Neural progenitor cell (in vitro differentiated cells): ENCODE results near the gene COP1. TPM values are rescaled to one million over a fixed set of nuclear protein-coding genes. Genes with fewer than 3 reads are reported as not detected.

Experiments used
- DNase-seq: peaks from one replicate; pipeline ENCODE4 v3.0.0-alpha.2; 2016; ENCODE audit warnings: low spot score
- H2AFZ ChIP-seq: fragments of 200-600 bp; sonication (generic); replicated peaks from 2 replicates; pipeline ENCODE4 v1.6.1; 2016; ENCODE audit warnings: antibody characterized with exemption
- H3F3A ChIP-seq: fragments of 200-600 bp; sonication (generic); 2 replicates; pipeline ENCODE4 v1.6.1; 2016; ENCODE audit warnings: antibody characterized with exemption, low read depth
- H3K27ac ChIP-seq: fragments of 200-600 bp; sonication (generic); 2 replicates; pipeline ENCODE4 v1.5.1; 2016; ENCODE audit warnings: mild to moderate bottlenecking
- H3K27me3 ChIP-seq: fragments of 200-600 bp; sonication (generic); 2 replicates; pipeline ENCODE4 v1.6.1; 2016; ENCODE audit warnings: mild to moderate bottlenecking, moderate library complexity
- H3K36me3 ChIP-seq: fragments of 200-600 bp; sonication (generic); 2 replicates; pipeline ENCODE4 v1.5.1; 2016
- H3K4me1 ChIP-seq: fragments of 200-600 bp; sonication (generic); 2 replicates; pipeline ENCODE4 v1.6.1; 2016; ENCODE audit warnings: mixed run types
- H3K4me2 ChIP-seq: fragments of 200-600 bp; sonication (generic); 2 replicates; pipeline ENCODE4 v1.6.1; 2016
- H3K4me3 ChIP-seq: fragments of 200-600 bp; sonication (generic); 2 replicates; pipeline ENCODE4 v1.5.1; 2016
- H3K79me2 ChIP-seq: fragments of 200-600 bp; sonication (generic); 2 replicates; pipeline ENCODE4 v1.6.1; 2016; ENCODE audit warnings: low read depth
- H3K9ac ChIP-seq: fragments of 200-600 bp; sonication (generic); 2 replicates; pipeline ENCODE4 v1.6.1; 2016
- H3K9me3 ChIP-seq: fragments of 200-600 bp; sonication (generic); 2 replicates; pipeline ENCODE4 v1.5.1; 2016; ENCODE audit warnings: low read depth
- H4K20me1 ChIP-seq: fragments of 200-600 bp; sonication (generic); 2 replicates; pipeline ENCODE4 v1.6.1; 2016; ENCODE audit warnings: low read depth
- H3K27ac Mint-ChIP-seq: 3 replicates; pipeline ENCODE4 v1.8.0; 2021; ENCODE audit warnings: mixed read lengths
- H3K27me3 Mint-ChIP-seq: 2 replicates; pipeline ENCODE4 v1.8.0; 2022; ENCODE audit warnings: low read depth, mild to moderate bottlenecking, inconsistent platforms, moderate library complexity, mixed read lengths; ENCODE audit not compliant: insufficient read depth
- H3K36me3 Mint-ChIP-seq: 3 replicates; pipeline ENCODE4 v1.8.0; 2021; ENCODE audit warnings: mixed read lengths
- H3K4me1 Mint-ChIP-seq: 3 replicates; pipeline ENCODE4 v1.8.0; 2021; ENCODE audit warnings: mixed read lengths
- H3K4me3 Mint-ChIP-seq: 3 replicates; pipeline ENCODE4 v1.8.0; 2021; ENCODE audit warnings: mild to moderate bottlenecking, moderate library complexity, mixed read lengths
- H3K9me3 Mint-ChIP-seq: 3 replicates; pipeline ENCODE4 v1.8.0; 2020; ENCODE audit warnings: mixed read lengths
- EZH2 ChIP-seq: fragments of 200-600 bp; sonication (generic); IDR thresholded peaks from 2 replicates; pipeline ENCODE4 v1.6.1; 2017; ENCODE audit warnings: antibody characterized with exemption, mild to moderate bottlenecking, moderate library complexity
- EZH2phosphoT487 ChIP-seq: fragments of 200-600 bp; sonication (generic); IDR thresholded peaks from 2 replicates; pipeline ENCODE4 v1.6.1; 2017; ENCODE audit warnings: antibody characterized with exemption
- total RNA-seq: library from RNA; depleted of rRNA; stranded (reverse); fragments of >200 nt; gene quantifications from 2 replicates; pipeline ENCODE4 v1.2.3, GENCODE V29; 2015; ENCODE audit warnings: low replicate concordance
- TF ChIP-seq, protein P1 (sequence below): fragments of 200-600 bp; sonication (generic); IDR thresholded peaks from 2 replicates; pipeline ENCODE4 v1.5.1; 2017; ENCODE audit warnings: antibody characterized with exemption, mild to moderate bottlenecking

Gene COP1
- total RNA-seq, 1 donor from 2014 or later: 98.5 TPM

DNA sequence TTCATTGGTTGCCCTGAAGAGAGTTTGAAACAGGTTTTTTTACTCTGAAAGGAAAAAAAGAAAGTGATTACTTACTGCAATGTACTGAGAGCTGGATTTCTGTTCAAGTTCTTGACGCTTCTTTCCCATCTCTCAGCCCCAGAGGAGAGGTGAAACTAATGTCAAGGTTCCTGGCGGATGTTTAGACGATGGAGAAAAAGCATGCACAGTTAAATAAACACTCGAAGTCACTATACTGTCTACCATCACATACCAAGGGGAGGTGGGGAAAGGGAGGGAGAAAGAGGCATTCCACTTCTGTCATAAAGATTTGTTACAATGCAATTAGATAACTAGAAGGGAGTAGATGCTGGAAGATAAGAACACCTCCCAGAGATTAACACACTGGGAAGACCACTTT lies 286.7 kb downstream of the COP1 start:
- Mint-ChIP-seq H3K27ac (no peak overlapping the region), H3K4me1 (peaks cover 16% of the 10 kb centered on the region), H3K27me3 (no peaks in the 10 kb centered on the region), H3K36me3 (peaks cover 23% of the 10 kb centered on the region), H3K9me3 (no peaks in the 10 kb centered on the region), H3K4me3 (no peak overlapping the region)
- H4K20me1 ChIP-seq: no peaks in the 10 kb centered on the region
- H3K9me3 ChIP-seq: no peaks in the 10 kb centered on the region
- no peak overlapping the region for H3K4me2 ChIP-seq
- H3K79me2 ChIP-seq: no peaks in the 10 kb centered on the region
- H3K9ac ChIP-seq: no peak overlapping the region
- peaks cover 7% of the 10 kb centered on the region for H3F3A ChIP-seq
- TF ChIP-seq EZH2 (no peak), EZH2phosphoT487 (no peak)
- TF ChIP-seq, protein P1, sequence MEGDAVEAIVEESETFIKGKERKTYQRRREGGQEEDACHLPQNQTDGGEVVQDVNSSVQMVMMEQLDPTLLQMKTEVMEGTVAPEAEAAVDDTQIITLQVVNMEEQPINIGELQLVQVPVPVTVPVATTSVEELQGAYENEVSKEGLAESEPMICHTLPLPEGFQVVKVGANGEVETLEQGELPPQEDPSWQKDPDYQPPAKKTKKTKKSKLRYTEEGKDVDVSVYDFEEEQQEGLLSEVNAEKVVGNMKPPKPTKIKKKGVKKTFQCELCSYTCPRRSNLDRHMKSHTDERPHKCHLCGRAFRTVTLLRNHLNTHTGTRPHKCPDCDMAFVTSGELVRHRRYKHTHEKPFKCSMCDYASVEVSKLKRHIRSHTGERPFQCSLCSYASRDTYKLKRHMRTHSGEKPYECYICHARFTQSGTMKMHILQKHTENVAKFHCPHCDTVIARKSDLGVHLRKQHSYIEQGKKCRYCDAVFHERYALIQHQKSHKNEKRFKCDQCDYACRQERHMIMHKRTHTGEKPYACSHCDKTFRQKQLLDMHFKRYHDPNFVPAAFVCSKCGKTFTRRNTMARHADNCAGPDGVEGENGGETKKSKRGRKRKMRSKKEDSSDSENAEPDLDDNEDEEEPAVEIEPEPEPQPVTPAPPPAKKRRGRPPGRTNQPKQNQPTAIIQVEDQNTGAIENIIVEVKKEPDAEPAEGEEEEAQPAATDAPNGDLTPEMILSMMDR: no peak
- peaks cover 12% of the 10 kb centered on the region for H3K4me1 ChIP-seq
- H3K27me3 ChIP-seq: no peaks in the 10 kb centered on the region
- H3K4me3 ChIP-seq: no peak overlapping the region
- H3K36me3 ChIP-seq: no peaks in the 10 kb centered on the region
- H2AFZ ChIP-seq: no peak overlapping the region
- no peak for DNase-seq
- no peak overlapping the region for H3K27ac ChIP-seq

- no peaks in the 10 kb centered on the region for H3K9me3 Mint-ChIP-seq
- H3K27ac Mint-ChIP-seq: no peak overlapping the region
- Histone ChIP-seq H2AFZ (no peak overlapping the region), H3K9me3 (no peaks in the 10 kb centered on the region), H3K4me3 (no peak overlapping the region), H3K27ac (no peak overlapping the region), H3K79me2 (no peaks in the 10 kb centered on the region), H3K27me3 (no peaks in the 10 kb centered on the region), H3K36me3 (no peaks in the 10 kb centered on the region), H3F3A (peaks cover 4% of the 10 kb centered on the region), H3K4me1 (peaks cover 12% of the 10 kb centered on the region), H3K9ac (no peak overlapping the region), H3K4me2 (no peak overlapping the region), H4K20me1 (no peaks in the 10 kb centered on the region)
- H3K36me3 Mint-ChIP-seq: peaks cover 19% of the 10 kb centered on the region
- DNase-seq: no peak
- H3K4me3 Mint-ChIP-seq: no peak overlapping the region
- H3K4me1 Mint-ChIP-seq: peaks cover 16% of the 10 kb centered on the region
- H3K27me3 Mint-ChIP-seq: no peaks in the 10 kb centered on the region
- TF ChIP-seq, protein P1: no peak
- no peak for TF ChIP-seq EZH2
- TF ChIP-seq EZH2phosphoT487: no peak
These were observed 288.1 kb downstream of the COP1 start for GRCh38 chr1:175919001-175919400.

DNA sequence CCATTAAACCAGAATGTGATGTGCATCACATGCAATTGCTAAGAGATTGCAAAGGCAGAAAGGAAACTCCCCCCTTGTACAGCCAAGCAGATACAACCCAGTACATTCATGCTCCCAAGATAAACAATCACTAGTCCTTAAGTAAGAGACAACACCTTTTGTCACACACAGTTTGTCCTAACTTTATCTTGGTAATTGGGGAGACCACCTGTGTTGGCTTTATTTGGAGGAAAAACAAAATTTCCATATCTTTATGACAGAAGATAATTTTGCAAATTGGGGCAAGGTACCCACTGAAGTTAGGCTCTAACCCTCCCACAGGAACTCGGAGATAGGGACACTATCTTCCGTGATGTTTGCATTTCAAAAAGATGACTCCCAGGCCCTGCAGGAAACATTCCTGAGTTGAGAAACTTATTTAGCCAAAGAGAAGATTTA lies 288.7 kb downstream of the COP1 start:
- Histone ChIP-seq H3K9me3 (no peaks in the 10 kb centered on the region), H3K79me2 (no peaks in the 10 kb centered on the region), H3K27me3 (no peaks in the 10 kb centered on the region), H3K4me3 (no peak overlapping the region), H2AFZ (no peak overlapping the region), H3F3A (no peaks in the 10 kb centered on the region), H3K27ac (no peak overlapping the region), H3K36me3 (no peaks in the 10 kb centered on the region), H3K9ac (no peak overlapping the region), H3K4me2 (no peak overlapping the region), H4K20me1 (no peaks in the 10 kb centered on the region), H3K4me1 (peaks cover 12% of the 10 kb centered on the region)
- Mint-ChIP-seq H3K4me3 (no peak overlapping the region), H3K4me1 (peaks cover 16% of the 10 kb centered on the region), H3K27me3 (no peaks in the 10 kb centered on the region), H3K9me3 (no peaks in the 10 kb centered on the region), H3K36me3 (peaks cover 19% of the 10 kb centered on the region), H3K27ac (no peak overlapping the region)
- no peak for DNase-seq
- TF ChIP-seq EZH2: no peak
- no peak for TF ChIP-seq EZH2phosphoT487
- TF ChIP-seq, protein P1: no peak
